Neural cell (in vitro differentiated cells): ENCODE data around the gene OGFOD2. TPM values are rescaled to one million over a fixed set of nuclear protein-coding genes. Genes with fewer than 3 reads are reported as not detected.
"Not testable (repeated sequence)": the region's sequence is repeated elsewhere in the genome, so short reads cannot be mapped to it uniquely, and the experiment has no call there.

ENCODE experiments used
- H2AFZ ChIP-seq: fragments of 200-600, 300-800 bp; sonication (generic), shearing (Covaris generic); 2 replicates; pipeline ENCODE4 v1.6.0; 2014; ENCODE audit warnings: low read depth, mild to moderate bottlenecking, antibody characterized with exemption, low read length, moderate library complexity
- H3F3A ChIP-seq: fragments of 200-600 bp; shearing (Covaris generic); 2 replicates; pipeline ENCODE4 v1.6.1; 2016; ENCODE audit warnings: mild to moderate bottlenecking, moderate library complexity, mixed read lengths, antibody characterized with exemption, low read length; ENCODE audit not compliant: insufficient read depth, poor library complexity, severe bottlenecking
- H3K27ac ChIP-seq: fragments of 200-600, 300-800 bp; sonication (generic), shearing (Covaris generic); 2 replicates; pipeline ENCODE4 v1.5.1; 2014; ENCODE audit warnings: mild to moderate bottlenecking, low read length, moderate library complexity
- H3K27me3 ChIP-seq: fragments of 300-800, 200-600 bp; sonication (generic), shearing (Covaris generic); 2 replicates; pipeline ENCODE4 v1.6.0; 2014; ENCODE audit warnings: mild to moderate bottlenecking, low read depth, low read length, moderate library complexity; ENCODE audit not compliant: insufficient read depth
- H3K36me3 ChIP-seq: fragments of 300-800, 200-600 bp; sonication (generic), shearing (Covaris generic); 2 replicates; pipeline ENCODE4 v1.5.1; 2014; ENCODE audit warnings: mild to moderate bottlenecking, antibody characterized with exemption, low read length, moderate library complexity; ENCODE audit not compliant: insufficient read depth
- H3K4me2 ChIP-seq: fragments of 300-800, 200-600 bp; sonication (generic), shearing (Covaris generic); 2 replicates; pipeline ENCODE4 v1.6.0; 2014; ENCODE audit warnings: mild to moderate bottlenecking, low read length
- H3K4me3 ChIP-seq: fragments of 300-800, 200-600 bp; sonication (generic), shearing (Covaris generic); 2 replicates; pipeline ENCODE4 v1.5.1; 2014; ENCODE audit warnings: mild to moderate bottlenecking, low read length, moderate library complexity
- H3K79me2 ChIP-seq: fragments of 200-600 bp; shearing (Covaris generic); replicated peaks from 2 replicates; pipeline ENCODE4 v1.6.0; 2014; ENCODE audit warnings: mild to moderate bottlenecking, low read length, moderate library complexity; ENCODE audit not compliant: insufficient read depth
- H3K9ac ChIP-seq: fragments of 300-800, 200-600 bp; sonication (generic), shearing (Covaris generic); 2 replicates; pipeline ENCODE4 v1.6.1; 2016; ENCODE audit warnings: mild to moderate bottlenecking, low read length, mixed read lengths
- H3K9me2 ChIP-seq: fragments of 200-600 bp; shearing (Covaris generic); 2 replicates; pipeline ENCODE4 v1.6.1; 2016; ENCODE audit warnings: mild to moderate bottlenecking, low read length, mixed read lengths; ENCODE audit not compliant: insufficient read depth
- H3K9me3 ChIP-seq: fragments of 200-600, 300-800 bp; sonication (generic), shearing (Covaris generic); 2 replicates; pipeline ENCODE4 v1.6.1; 2016; ENCODE audit warnings: mild to moderate bottlenecking, mixed run types, low read length, moderate library complexity, mixed read lengths
- H4K20me1 ChIP-seq: fragments of 200-600 bp; shearing (Covaris generic); 2 replicates; pipeline ENCODE4 v1.6.1; 2016; ENCODE audit warnings: mild to moderate bottlenecking, mixed run types; ENCODE audit not compliant: insufficient read depth
- CTCF ChIP-seq: fragments of 450-650 bp; IDR thresholded peaks from 2 replicates; pipeline ENCODE4 v1.5.1; 2014; ENCODE audit warnings: antibody characterized with exemption, mild to moderate bottlenecking, moderate library complexity; ENCODE audit not compliant: poor library complexity, severe bottlenecking
- EP300 ChIP-seq: fragments of 450-650 bp; conservative IDR thresholded peaks from 2 replicates; pipeline ENCODE4 v1.6.1; 2014; ENCODE audit warnings: antibody characterized with exemption, mild to moderate bottlenecking, moderate library complexity; ENCODE audit not compliant: poor library complexity, severe bottlenecking
- EZH2 ChIP-seq: fragments of 200-600, 300-800 bp; shearing (Covaris generic), sonication (generic); IDR thresholded peaks from 2 replicates; pipeline ENCODE4 v1.6.1; 2014; ENCODE audit warnings: antibody characterized with exemption, low read length, borderline replicate concordance, mild to moderate bottlenecking; ENCODE audit not compliant: insufficient read depth, poor library complexity, severe bottlenecking
- MXI1 ChIP-seq: fragments of 450-650 bp; conservative IDR thresholded peaks from 2 replicates; pipeline ENCODE4 v1.6.1; 2014; ENCODE audit warnings: antibody characterized with exemption, mild to moderate bottlenecking; ENCODE audit not compliant: poor library complexity, severe bottlenecking
- POLR2AphosphoS5 ChIP-seq: IDR thresholded peaks from 2 replicates; pipeline ENCODE4 v1.6.1; 2012
- RAD21 ChIP-seq: fragments of 450-650 bp; conservative IDR thresholded peaks from 2 replicates; pipeline ENCODE4 v1.6.1; 2014; ENCODE audit warnings: antibody characterized with exemption, mild to moderate bottlenecking, moderate library complexity
- REST ChIP-seq: IDR thresholded peaks from 2 replicates; pipeline ENCODE4 v1.6.1; 2012; ENCODE audit warnings: borderline replicate concordance
- SMC3 ChIP-seq: fragments of 450-650 bp; conservative IDR thresholded peaks from 2 replicates; pipeline ENCODE4 v1.6.1; 2014; ENCODE audit warnings: antibody characterized with exemption, mild to moderate bottlenecking, moderate library complexity; ENCODE audit not compliant: poor library complexity
- TAF1 ChIP-seq: IDR thresholded peaks from 2 replicates; pipeline ENCODE4 v1.6.1; 2012; ENCODE audit warnings: low read depth
- polyA plus RNA-seq: library from polyadenylated mRNA; depleted of rRNA; stranded (reverse); fragments of >200 nt; gene quantifications from 2 replicates; pipeline ENCODE4 v1.2.3, GENCODE V29; 2014

OGFOD2 gene
- polyA plus RNA-seq, 1 donor from 2014 or later = 27.8 TPM

- H3K79me2 ChIP-seq = no peaks in the 10 kb centered on the region
- no peak overlapping the region for H3K4me2 ChIP-seq
- no peak overlapping the region for H3K9ac ChIP-seq
- no peak overlapping the region for H3K27ac ChIP-seq
- no peaks in the 10 kb centered on the region for H4K20me1 ChIP-seq
- no peak overlapping the region for H3K4me3 ChIP-seq
- no peaks in the 10 kb centered on the region for H3K9me2 ChIP-seq
- H3K36me3 ChIP-seq = no peaks in the 10 kb centered on the region
- H3F3A ChIP-seq = no peaks in the 10 kb centered on the region
- no peaks in the 10 kb centered on the region for H3K27me3 ChIP-seq
- no peaks in the 10 kb centered on the region for H3K9me3 ChIP-seq
- no peak for TF ChIP-seq MXI1
- TF ChIP-seq REST = no peak
- no peak for TF ChIP-seq SMC3
- no peak for TF ChIP-seq EP300
- TF ChIP-seq CTCF = no peak
- no peak for TF ChIP-seq TAF1
- TF ChIP-seq RAD21 = no peak
- TF ChIP-seq POLR2AphosphoS5 = no peak
- no peak for TF ChIP-seq EZH2
- no peak overlapping the region for H2AFZ ChIP-seq
Measured at GRCh38 chr12:123013185-123014095, 38.4 kb downstream of the OGFOD2 start.

GRCh38 chr12:123014473-123014872, 39.4 kb downstream of the OGFOD2 start:
- not testable (repeated sequence) for H3K79me2 ChIP-seq, H3F3A ChIP-seq

More at GRCh38 chr12:123014473-123014872, 39.4 kb downstream of the OGFOD2 start:
- H2AFZ ChIP-seq, H3K4me3 ChIP-seq, H3K9me2 ChIP-seq, H3K4me2 ChIP-seq, H3K9ac ChIP-seq, H4K20me1 ChIP-seq, H3K9me3 ChIP-seq, H3K27me3 ChIP-seq, H3K27ac ChIP-seq, H3K36me3 ChIP-seq: not testable (repeated sequence)
